ENCODE data around the gene CALN1. TPM values are rescaled to one million over a fixed set of nuclear protein-coding genes. Genes with fewer than 3 reads are reported as not detected.

CALN1 gene
- total and polyA plus RNA-seq, 2 experiments from 2014 or later: 7.6 to 14.5 TPM

- H3K79me2 ChIP-seq (replicated peaks; ENCODE audit: insufficient read depth): peaks cover 64% of the 10 kb centered on the region
- no peaks in the 10 kb centered on the region for H3K27me3 ChIP-seq (ENCODE audit: insufficient read depth)
- Mint-ChIP-seq H3K4me1 (peaks cover 15% of the 10 kb centered on the region), H3K9me3 (peaks cover 13% of the 10 kb centered on the region; the same call in 2 of the 3 replicates), H3K36me3 (ENCODE audit: low read depth) (peaks cover 27% of the 10 kb centered on the region), H3K27ac (no peak overlapping the region), H3K4me3 (no peak overlapping the region), H3K27me3 (ENCODE audit: insufficient read depth, low read depth, poor library complexity) (peaks cover 5% of the 10 kb centered on the region)
- H3K36me3 ChIP-seq (ENCODE audit: insufficient read depth): no peaks in the 10 kb centered on the region
- H3K9me2 ChIP-seq (ENCODE audit: insufficient read depth): no peaks in the 10 kb centered on the region
- no peaks in the 10 kb centered on the region; the same call in none of the 2 replicates for H4K20me1 ChIP-seq (replicated peaks; ENCODE audit: insufficient read depth)
- H3K27ac ChIP-seq (ENCODE audit: low read depth): no peak overlapping the region; the same call in 1 of the 2 replicates
- no peaks in the 10 kb centered on the region for H3K4me1 ChIP-seq (ENCODE audit: insufficient read depth)
- DNase-seq (ENCODE audit: low spot score) (no peak), ATAC-seq (no peak; the same call in 2 of the 3 replicates)
- no peaks in the 10 kb centered on the region for H3F3A ChIP-seq (replicated peaks; ENCODE audit: low read depth)
- TF ChIP-seq ZNF462 (CRISPR knock-in tag; IDR thresholded peaks at IDR 0.05) (no peak), CTCF (conservative IDR thresholded peaks at IDR 0.05; ENCODE audit: low read depth in 2 of 2) (no peak), EZH2 (IDR thresholded peaks at IDR 0.05; ENCODE audit: low read depth, unreplicated experiment) (no peak), POLR2AphosphoS5 (IDR thresholded peaks at IDR 0.05; ENCODE audit: low read depth) (no peak), ZNF331 (CRISPR knock-in tag; IDR thresholded peaks at IDR 0.05; ENCODE audit: low read depth) (no peak), ZNF114 (CRISPR knock-in tag; IDR thresholded peaks at IDR 0.05) (no peak), STAT1 (IDR thresholded peaks at IDR 0.05; ENCODE audit: unreplicated experiment) (no peak), ETS1 (IDR thresholded peaks at IDR 0.05) (no peak), REST (IDR thresholded peaks at IDR 0.05; ENCODE audit: unreplicated experiment) (no peak), CREB1 (CRISPR knock-in tag; IDR thresholded peaks at IDR 0.05; ENCODE audit: low read depth) (no peak), NANOG (IDR thresholded peaks at IDR 0.05; ENCODE audit: borderline replicate concordance) (no peak), JUNB (IDR thresholded peaks at IDR 0.05; ENCODE audit: unreplicated experiment) (no peak), EZH2phosphoT487 (IDR thresholded peaks at IDR 0.05; ENCODE audit: unreplicated experiment) (no peak)
- no peak overlapping the region for H2AFZ ChIP-seq
- no peak overlapping the region for H3K4me2 ChIP-seq
- H3K4me3 ChIP-seq: no peak overlapping the region
These were observed 94.8 kb downstream of the CALN1 start for GRCh38 chr7:72317341-72317740.

Measured in GM23338 (cell line).